ENCODE measurements around the gene PARN. TPM values are rescaled to one million over a fixed set of nuclear protein-coding genes. Genes with fewer than 3 reads are reported as not detected.

PARN gene
- total and polyA plus RNA-seq, 2 of the 8 experiments (the other 6 are each of a cell fraction or from before 2014, with no cell fraction given) = 24.5 to 44.6 TPM

DNA sequence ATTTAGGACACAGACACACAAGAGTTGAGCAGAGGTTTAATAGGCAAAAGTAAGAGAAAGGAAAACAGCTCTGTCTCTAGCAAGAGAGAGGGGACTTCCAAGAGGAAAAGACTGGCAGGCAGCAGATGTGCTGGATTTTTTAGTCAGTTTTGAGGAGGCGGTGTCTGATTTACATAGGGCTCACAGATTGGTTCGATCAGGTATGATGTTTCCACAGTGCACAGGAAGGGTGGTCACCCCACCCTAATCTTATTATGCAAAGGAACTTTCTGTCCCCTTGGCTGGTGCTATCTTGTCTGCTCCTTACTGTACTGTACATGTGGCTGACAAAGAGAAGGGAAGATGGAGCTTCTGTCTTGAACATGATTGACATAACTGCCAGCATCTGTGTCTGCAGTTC lies 28.0 kb upstream of the PARN start:
- Histone ChIP-seq H3K27me3 (replicated peaks in 1 of 4; ENCODE audit: control insufficient read depth in 3 of 4, extremely low read depth in 1 of 4, insufficient read depth in 3 of 4, low read length in 3 of 4) (no peaks in the 10 kb centered on the region), H4K5ac (ENCODE audit: insufficient read length, low read depth, low read length) (no peak overlapping the region), H3K56ac (replicated peaks; ENCODE audit: insufficient read length, low read depth, low read length) (no peak overlapping the region), H3K79me1 (ENCODE audit: low read depth, low read length) (no peaks in the 10 kb centered on the region), H3K18ac (ENCODE audit: extremely low read depth, low read length) (no peak overlapping the region), H2BK15ac (ENCODE audit: low read length) (no peak overlapping the region), H3K4ac (replicated peaks; ENCODE audit: insufficient read length, low read depth, low read length) (no peak overlapping the region), H3K27ac (ENCODE audit: low read depth, low read length) (no peak overlapping the region), H4K8ac (ENCODE audit: extremely low read depth, insufficient read depth, low read length) (no peak overlapping the region), H3K4me2 (ENCODE audit: insufficient read depth in 1 of 2, low read depth in 2 of 2, low read length in 2 of 2) (no peak overlapping the region), H2AFZ (ENCODE audit: low read length) (no peak overlapping the region), H3K36me3 (ENCODE audit: control insufficient read depth in 2 of 4, insufficient read depth in 4 of 4, low read length in 3 of 4) (peaks cover 16 to 57% (median 39%) of the 10 kb centered on the region in 4 experiments), H2BK20ac (ENCODE audit: low read length) (no peak overlapping the region), H2BK12ac (ENCODE audit: low read depth, low read length) (no peak overlapping the region), H3K79me2 (ENCODE audit: control insufficient read depth in 1 of 2, insufficient read depth in 2 of 2, low read length in 2 of 2) (no peaks in the 10 kb centered on the region), H3K4me3 (ENCODE audit: extremely low read depth in 1 of 4, insufficient read depth in 2 of 4, low read depth in 3 of 4, low read length in 4 of 4) (no peak overlapping the region), H2BK5ac (ENCODE audit: low read depth, low read length) (no peak overlapping the region), H3K23ac (ENCODE audit: insufficient read length) (no peak overlapping the region), H3K9me3 (ENCODE audit: insufficient read depth in 2 of 2, low read depth in 1 of 2, low read length in 1 of 2) (no peaks in the 10 kb centered on the region), H4K20me1 (replicated peaks in 1 of 2; ENCODE audit: control insufficient read depth in 1 of 2, insufficient read depth in 2 of 2, low read length in 2 of 2) (no peaks in the 10 kb centered on the region), H4K91ac (replicated peaks; ENCODE audit: insufficient read length, low read length) (no peak overlapping the region), H3K9ac (replicated peaks in 1 of 4; ENCODE audit: extremely low read depth in 1 of 4, low read depth in 3 of 4, low read length in 3 of 4) (no peak overlapping the region), H3K4me1 (replicated peaks in 1 of 4; ENCODE audit: control insufficient read depth in 3 of 4, insufficient read depth in 4 of 4, low read length in 3 of 4) (no peaks in the 10 kb centered on the region), H2BK120ac (replicated peaks; ENCODE audit: low read depth, low read length) (no peak overlapping the region), H3K14ac (ENCODE audit: insufficient read length) (no peak overlapping the region), H2AK5ac (ENCODE audit: low read depth, low read length) (no peak overlapping the region), H3K23me2 (ENCODE audit: low read depth, low read length) (no peaks in the 10 kb centered on the region)
- WGBS, 2 experiments (ENCODE audit: extremely low coverage in 1 of 2, insufficient coverage in 1 of 2, insufficient read length in 1 of 2, insufficient replicate concordance in 2 of 2, low coverage in 1 of 2, low lambda C conversion rate in 2 of 2, missing lambda C conversion rate in 1 of 2) = 100% methylated on average over 2 of the region's 2 CpGs; no CpG with 5 or more reads in 1 of the 2 experiments
- TF ChIP-seq CTBP2 (IDR thresholded peaks at IDR 0.05; ENCODE audit: borderline replicate concordance, insufficient read depth, insufficient read length, low read length) (no peak), JUND (IDR thresholded peaks at IDR 0.05; ENCODE audit: low read length) (no peak), SRF (IDR thresholded peaks at IDR 0.05; ENCODE audit: low read depth, low read length) (no peak), KDM4A (IDR thresholded peaks at IDR 0.05; ENCODE audit: low read depth, low read length, severe bottlenecking) (no peak), RAD21 (IDR thresholded peaks at IDR 0.05 in 1 of 2, conservative IDR thresholded peaks at IDR 0.05 in 1 of 2; ENCODE audit: low read depth in 2 of 2, low read length in 2 of 2) (no peak), KDM1A (IDR thresholded peaks at IDR 0.05; ENCODE audit: borderline replicate concordance, low read length) (no peak), CHD1 (IDR thresholded peaks at IDR 0.05; ENCODE audit: low read depth, low read length) (no peak), CREB1 (IDR thresholded peaks at IDR 0.05) (no peak), NRF1 (IDR thresholded peaks at IDR 0.05; ENCODE audit: low read depth, low read length) (no peak), EGR1 (IDR thresholded peaks at IDR 0.05; ENCODE audit: borderline replicate concordance, low read depth, low read length) (no peak), GTF2F1 (IDR thresholded peaks at IDR 0.05; ENCODE audit: borderline replicate concordance, low read depth, low read length) (no peak)
- FAIRE-seq (no peak), DNase-seq (ENCODE audit: low read depth in 1 of 2, low spot score in 2 of 2) (no peak)
- ChIA-PET POLR2A (ENCODE audit: partially characterized antibody) (interaction anchor here (0.6 to 1.7 kb wide), 5 partner anchors 11 to 29 kb away, joined by 3 to 4 read pairs (median 3); partner anchors contain the start of gene PARN), CTCF (ENCODE audit: partially characterized antibody) (no interaction called here)
